Measurements from ENCODE around the gene PKDREJ. TPM values are rescaled to one million over a fixed set of nuclear protein-coding genes. Genes with fewer than 3 reads are reported as not detected.

Gene PKDREJ
- polyA plus RNA-seq, 1 donor: 0.55 TPM

DNA sequence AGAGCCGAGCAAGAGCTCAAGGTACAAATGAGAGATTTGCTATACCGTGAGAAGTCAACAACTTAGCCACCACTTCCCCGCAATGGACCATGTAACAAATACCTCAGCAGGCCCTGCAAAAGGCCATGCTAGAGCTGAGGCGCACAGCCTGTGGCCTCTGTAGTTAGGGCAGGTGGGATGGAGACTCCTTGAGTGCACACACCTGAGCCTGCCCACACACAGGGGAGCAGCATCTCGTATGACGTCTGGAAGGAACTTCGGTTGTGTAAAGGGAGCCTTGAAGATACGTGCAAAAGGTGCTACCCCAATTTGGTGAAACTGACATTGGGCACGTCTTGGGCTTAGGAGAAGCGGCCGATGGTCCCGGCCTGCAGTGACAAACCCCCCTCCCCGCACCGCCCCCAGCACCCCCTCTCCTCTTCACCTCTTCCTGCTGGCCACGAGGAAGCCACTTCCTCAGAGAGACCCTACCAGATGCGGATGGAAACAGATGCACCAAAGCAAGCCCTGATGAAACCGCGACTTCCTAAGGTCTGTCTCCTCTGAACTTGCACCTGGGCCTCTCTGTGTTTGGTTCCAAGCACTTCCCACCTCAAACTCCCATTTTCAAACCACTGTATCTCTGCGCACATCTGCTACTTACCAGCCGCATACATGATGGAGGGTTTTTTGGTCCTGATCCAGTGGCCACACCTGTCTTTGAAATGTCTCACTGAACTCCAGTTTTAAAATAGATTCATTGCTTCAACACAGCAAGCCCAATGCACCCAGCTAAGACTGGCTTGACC lies 23.7 kb downstream of the PKDREJ start:
- no peak for DNase-seq

DNA sequence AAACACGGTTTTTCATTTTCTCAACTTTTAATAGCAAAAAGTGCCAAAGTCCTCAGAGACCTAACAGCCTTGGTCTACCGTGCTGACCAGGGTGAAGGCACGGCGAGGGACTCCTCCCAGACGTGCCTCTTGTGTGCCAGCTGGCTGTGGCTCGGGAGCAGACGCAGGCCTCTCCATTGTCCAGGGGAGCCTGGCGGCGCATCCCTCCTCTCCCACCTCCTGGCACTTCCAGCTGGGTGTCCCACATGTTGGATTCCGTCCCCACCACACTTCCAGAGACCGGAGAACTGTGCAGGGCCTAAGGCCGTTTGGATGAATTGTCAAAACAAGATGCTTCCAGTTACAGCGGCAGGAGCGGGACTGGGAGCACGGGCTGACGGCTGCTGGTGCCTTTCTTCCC lies 24.6 kb downstream of the PKDREJ start:
- DNase-seq: no peak

DNA sequence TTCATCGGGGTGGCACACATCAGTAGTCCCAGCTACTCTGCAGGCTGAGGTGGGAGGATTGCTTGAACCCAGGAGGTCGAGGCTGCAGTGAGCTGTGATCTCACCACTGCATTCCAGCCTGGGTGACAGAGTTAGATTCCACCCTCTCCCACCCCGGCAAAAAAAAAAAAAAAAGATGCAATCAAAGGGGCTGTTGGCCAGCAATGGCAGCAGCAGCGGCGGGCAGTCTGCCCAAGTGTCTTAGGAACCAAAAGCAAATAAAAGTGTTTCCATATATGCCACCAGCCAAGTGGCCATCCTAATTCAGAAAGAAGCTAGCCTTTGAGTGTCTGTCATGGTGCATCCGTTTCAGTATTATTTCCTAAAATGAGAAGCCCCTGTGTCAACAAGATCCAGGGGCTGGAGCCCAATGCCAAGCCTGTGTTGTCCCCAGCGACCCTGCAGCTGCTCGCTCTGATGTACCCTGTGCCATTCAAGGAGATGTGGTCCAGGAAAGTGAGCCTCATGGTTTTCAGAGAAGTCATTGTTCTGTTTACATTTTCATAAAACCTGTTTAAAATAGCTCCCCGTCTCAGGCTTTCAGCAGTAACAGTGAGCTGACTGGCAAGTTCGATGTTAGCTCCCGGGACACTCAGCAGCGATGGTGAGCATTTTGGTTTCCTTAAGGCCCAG lies 25.6 kb downstream of the PKDREJ start:
- DNase-seq: no peak

DNA sequence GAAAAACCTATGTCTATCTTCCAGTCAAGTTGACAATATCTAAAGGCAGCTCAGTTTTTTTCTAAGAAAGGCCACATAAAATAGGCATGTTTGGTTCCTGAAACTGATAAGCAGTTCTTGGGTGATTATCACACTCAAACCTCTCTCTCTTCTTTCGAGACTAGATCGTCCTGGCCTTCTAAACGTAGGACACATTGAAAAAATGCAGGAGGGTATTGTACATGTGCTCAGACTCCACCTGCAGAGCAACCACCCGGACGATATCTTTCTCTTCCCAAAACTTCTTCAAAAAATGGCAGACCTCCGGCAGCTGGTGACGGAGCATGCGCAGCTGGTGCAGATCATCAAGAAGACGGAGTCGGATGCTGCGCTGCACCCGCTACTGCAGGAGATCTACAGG lies 28.2 kb downstream of the PKDREJ start:
- no peak for DNase-seq

DNA sequence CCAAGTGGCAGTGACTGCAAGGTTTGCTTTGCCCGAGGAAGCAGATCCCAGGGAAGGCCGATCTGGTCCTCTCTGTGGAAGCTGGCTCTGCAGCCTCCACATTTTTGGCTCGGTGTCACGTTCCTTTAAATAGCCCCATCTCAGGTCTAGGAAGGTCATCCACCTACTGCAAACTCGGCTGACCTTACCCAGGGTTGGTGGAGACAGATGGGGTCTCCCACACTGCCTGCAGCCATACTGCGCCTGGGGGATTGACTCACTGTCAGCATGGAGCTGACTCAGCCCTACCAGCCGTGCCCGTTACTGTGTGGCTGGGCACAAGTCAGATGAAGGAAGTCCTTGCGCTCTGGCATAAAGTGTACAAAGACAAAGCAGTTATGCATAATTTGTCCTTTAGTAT lies 29.9 kb downstream of the PKDREJ start:
- DNase-seq: no peak

DNA sequence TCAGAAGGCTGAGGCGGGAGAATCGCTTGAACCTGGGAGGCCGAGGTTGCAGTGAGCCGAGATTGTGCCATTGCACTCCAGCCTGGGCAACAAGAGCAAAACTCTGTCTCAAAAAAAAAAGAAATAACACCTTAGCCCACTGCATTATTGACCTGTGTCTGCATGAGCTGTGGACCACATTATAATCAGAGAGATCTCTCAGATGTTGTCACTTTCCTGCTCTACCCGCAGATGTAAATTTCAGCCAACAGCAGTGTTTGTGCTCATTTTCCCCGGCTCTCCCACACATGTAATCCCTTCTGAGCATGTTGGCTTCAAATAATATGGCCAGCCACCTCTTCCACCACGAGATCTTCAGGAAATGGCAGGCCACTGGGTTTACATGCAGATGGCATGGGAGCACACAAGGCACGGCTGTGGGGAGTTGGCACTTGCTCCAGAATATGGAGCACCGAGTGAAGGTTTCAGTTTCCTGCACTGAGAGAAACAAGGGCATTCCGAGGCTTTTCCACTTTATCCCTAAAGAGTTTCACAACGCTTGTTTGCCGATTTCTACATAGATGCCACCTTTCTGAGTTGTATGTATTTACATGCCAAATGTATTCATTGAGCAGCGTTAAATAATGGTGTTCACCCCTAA lies 32.8 kb downstream of the PKDREJ start:
- no peak for DNase-seq

DNA sequence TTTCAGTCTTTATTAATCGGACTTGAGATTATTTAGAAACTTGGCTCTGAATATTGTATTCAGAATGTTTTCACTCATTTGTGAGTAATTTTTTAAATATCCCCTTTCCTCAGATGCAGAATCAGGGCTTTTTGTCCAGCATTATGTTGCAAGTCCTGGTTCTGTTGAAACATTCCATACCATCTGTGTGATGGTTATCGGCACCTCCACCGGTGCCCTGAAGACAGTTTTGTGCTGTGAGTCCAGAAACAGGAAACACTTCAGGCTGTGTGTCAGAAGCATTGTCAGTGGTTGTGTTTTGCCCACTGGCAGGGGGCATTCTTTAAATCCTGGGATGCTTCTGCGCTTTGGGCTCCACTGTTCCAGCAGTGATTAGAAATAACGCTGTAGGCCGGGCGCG lies 33.4 kb downstream of the PKDREJ start:
- no peak for DNase-seq

DNA sequence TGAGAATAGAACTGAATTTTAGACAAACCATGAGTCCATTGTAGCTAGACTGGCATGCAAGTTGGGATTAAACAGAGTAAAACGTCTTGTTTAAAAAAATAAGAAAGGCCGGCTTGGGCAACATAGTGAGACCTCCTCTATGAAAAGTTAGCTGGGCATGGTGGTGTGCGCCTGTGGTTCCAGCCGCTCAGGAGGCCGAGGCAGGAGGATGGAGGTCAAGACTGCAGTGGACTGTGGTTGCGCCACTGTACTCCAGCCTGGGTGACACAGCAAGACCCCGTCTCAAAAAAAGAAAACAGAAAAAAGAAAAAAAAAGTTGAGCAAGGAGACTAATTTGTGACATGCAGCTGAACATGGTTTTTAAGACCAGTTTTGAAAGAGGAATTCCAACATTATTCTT lies 36.6 kb downstream of the PKDREJ start:
- no peak for DNase-seq

DNA sequence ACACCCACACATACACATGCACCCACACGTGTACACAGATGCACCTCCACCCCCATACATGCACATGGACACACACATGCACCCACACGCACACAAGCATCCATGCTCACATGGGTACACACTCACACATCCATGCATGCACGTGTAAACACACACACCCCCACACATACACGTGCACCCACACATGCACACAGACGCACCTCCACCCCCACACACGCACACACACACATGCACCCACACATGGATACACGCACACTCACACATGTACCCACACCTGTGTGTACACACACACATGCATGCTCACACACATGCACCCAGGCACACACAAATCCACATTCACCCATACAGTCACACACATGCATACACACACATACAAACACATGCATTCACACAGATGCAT lies 37.5 kb downstream of the PKDREJ start:
- DNase-seq: no peak

DNA sequence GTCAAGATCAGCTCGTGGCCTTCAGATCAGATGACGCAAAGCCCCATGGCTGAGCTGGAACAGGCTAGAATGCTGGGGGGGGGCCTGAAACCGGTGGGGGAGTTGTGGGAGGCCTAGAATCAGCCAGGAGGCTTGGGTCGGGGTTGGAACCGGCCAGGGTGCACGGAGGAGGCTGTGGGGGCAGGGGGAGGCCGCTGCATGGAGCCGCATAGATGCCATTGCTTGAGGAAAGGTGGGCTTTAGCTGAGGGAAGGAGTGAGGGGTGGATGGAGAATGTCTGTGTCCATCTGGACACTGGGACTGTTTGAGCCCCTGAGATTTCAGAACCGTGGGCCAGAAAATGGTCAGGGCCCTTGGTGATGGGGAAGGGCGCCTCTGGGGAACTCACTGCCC lies 38.2 kb downstream of the PKDREJ start:
- no peak for DNase-seq

DNA sequence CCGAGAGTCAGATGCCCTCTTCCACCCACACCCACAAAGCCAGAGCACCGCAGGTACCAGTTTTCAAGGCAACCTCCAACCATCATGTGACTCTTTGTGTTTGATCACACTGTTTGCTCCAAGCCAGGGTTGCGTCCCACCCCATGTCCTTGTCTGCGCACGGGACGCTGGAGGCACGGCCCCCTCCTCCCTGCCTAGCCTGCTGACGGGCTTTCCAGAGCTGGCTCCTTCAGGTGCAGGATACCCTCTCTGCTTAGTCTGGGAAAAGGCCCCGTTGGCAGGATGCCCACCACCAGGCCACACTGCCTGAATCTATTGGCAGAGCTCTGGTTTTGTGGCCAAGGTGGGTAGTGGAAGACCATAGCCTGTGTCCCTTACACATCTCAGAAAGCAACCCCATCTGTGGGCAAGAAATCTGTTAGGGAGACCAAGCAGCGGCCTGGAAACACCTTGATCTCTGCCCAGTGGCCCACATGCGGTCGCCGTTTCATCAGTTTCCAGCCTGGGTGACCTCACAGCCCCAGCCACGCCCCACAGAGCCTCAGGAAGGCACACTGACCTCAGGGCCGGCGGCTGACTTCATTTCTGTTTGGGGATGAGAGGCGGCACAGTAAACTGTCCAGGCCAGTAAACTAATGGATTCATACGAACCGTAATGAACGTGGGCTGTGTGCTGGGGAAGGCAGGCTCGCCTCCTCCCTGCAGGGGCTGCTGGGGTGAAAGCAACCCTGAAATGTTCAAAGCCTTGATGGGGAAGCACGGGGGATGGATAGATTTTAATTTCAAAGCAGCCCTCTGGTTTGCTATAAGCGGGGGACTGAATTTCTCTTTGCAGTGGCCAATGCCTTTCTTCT lies 38.9 kb downstream of the PKDREJ start:
- no peak for DNase-seq

DNA sequence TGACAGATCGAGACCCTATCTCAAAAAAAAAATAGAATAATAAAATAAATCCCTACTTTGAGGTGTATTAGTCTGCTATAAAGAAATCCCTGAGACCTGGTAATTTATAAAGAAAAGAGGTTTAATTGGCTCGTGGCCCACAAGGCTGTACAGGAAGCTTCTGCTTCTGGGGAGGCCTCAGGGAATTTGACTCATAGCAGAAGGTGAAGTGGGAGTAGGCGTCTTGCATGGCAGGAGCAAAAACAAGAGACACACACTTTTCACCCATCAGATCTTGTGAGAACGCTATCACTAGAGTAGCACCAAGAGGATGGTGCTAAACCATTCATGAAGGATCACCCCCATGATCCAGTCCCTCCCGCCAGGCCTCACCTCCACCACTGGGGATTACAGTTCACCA lies 42.2 kb downstream of the PKDREJ start:
- DNase-seq: no peak

DNA sequence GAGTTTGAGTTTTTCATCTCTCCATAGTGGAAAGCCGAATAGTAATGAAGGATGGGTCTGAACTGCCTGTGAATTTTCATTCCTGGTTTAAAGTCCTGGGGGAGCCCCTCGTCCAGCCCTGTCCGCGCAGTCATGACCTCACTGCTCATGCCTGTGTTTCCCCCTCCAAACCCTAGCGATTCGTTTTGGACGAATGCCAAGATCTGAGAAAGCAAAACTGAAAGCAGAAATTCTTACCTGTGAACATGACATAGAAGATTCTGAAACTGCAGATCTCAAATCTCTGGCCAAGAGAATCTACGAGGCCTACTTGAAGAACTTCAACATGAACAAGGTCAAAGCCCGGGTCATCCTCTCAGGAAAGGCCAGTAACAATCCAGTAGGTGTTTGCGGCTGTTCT lies 43.5 kb downstream of the PKDREJ start:
- no peak for DNase-seq

DNA sequence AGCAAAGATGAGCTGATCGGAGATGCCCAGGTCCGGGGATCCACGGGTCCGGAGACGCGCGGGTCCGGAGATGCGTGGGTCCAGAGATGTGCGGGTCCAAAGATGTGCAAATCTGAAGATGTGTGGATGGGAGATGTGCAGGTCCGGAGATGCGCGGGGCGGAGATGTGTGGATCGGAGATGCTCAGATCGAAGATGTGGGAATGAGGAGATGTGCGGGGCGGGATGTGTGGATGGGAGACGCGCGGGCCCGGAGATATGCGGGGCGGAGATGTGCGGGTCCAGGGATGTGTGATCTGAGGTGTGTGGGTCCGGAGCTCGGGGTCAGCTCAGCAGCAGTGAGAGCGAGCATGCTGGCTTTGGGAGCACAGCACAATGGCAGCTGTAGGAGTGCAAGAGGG lies 48.5 kb downstream of the PKDREJ start:
- DNase-seq: no peak

DNA sequence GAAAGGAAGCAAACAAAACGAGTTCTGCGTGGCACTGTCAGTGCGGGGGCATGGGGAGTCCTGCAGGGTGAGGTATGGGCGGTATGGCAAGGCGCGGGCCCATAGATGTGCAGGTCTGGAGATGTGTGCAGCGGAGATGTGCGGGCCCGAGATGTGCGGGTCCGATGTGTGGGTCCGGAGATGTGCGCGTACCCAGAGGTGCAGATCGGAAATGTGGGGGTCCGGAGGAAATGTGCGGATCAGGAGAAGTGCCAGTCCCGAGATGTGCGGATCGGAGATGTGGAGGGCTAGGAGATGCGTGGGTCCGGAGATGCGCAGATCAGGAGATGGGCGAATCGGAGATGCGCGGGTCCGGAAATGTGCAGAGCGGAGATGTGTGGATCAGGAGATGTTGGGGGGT lies 49.0 kb downstream of the PKDREJ start:
- DNase-seq: no peak

DNA sequence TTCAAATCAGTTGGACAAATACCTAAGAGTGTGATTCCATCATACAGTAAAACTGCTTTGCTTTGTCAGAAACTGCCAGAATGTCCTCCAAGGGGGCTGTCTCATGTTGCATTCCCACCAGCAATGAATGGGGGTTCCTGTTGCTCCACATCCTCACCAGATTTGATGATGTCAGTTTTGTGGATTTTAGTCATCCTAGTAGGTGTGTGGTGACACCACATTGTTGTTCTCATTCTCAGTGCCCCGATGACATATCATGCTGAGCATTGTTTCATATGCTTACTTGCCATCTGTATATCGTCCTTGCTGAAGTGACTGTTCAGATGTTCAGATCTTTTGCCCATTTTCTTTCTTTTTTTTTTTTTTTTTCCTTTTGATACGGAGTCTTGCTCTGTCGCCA lies 50.1 kb downstream of the PKDREJ start:
- no peak for DNase-seq

DNA sequence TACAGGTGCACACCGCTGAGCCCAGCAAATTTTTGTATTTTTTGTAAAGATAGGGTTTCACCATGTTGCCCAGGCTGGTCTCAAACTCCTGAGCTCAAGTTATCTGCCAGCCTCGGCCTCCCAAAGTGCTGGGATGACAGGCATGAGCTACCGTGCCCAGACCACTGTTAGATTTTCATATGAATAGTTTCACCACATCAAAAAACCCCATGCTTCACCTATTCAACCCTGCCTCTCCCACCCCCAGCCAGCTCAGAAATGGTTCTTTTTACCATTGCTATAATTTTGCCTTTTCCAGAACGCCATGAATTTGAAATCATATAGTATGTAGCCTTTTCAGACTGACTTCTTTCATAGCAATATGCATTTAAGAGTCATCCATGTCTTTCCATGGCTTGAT lies 50.9 kb downstream of the PKDREJ start:
- no peak for DNase-seq

DNA sequence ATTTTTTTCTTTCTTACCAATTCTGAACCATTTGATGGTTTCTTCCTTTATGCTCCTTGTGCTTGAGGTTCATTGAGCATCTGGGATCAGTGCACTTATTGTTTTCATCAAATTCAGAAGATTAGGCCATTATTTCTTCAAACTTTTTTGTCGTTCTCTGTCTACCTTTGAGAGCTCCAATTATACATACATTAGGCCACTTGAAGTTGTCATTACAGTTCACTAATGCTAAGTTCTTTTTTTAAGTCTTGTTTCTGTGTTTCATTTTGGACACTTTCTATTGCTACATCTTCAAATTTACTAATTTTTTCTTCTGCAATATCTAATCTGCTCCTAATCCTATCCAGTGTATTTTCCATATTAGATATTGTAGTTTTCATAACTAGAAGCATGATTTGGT lies 53.9 kb downstream of the PKDREJ start:
- no peak for DNase-seq
